ENCODE results near the gene HMHB1. TPM values are rescaled to one million over a fixed set of nuclear protein-coding genes. Genes with fewer than 3 reads are reported as not detected.

The HMHB1 gene
- total RNA-seq, 2 experiments from 2014 or later: not detected

DNA sequence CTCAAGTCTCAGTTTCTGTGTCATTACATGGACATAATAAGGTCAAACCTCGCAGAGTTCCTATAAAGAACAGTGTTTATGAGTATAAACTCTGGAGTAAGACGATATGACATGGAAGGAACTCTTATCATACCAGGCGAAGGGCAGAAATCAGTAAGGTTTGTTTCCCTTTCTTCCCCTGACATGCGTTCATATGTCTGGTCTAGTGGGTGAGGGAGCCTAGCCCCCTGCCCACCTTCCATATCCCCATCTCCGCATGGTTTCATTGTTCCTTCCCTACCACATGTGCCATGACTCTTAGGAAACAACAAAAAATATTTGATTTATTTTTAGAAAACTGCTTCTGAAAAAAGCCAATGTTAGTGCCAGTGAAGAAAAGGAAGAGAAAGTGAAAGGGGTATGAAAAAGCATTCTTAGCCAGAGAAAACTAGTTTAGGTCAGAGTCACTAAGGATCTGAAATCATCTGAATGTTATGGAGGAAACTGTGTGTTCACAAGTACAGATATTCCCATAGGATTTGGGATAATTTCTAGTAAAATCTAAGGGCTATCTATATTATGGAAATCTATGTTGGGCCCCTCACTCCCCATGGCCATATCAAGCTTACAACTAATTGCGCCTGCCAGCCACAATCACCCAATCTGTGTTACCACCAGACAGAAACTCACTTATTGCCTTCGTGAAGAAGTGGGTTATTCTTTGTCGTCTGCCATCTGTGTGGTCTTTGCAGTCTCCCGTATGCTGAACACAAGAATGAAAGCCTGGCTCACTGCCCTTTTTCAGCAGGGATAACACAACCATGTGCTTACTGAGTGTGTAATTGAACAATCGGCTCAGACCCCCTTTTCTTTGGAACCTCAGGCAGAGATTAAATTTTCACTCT, 19.9 kb upstream of the HMHB1 start:
- Histone ChIP-seq H4K20me1 (ENCODE audit: insufficient read depth, low read length) (no peaks in the 10 kb centered on the region), H3K79me2 (ENCODE audit: insufficient read depth, low read depth, low read length) (no peaks in the 10 kb centered on the region), H3K4me2 (ENCODE audit: low read length) (peak overlapping the region; percentile 31), H3K27ac (ENCODE audit: low read depth, low read length, poor library complexity, severe bottlenecking) (no peak overlapping the region), H3K9me3 (ENCODE audit: low read length) (no peaks in the 10 kb centered on the region), H3K36me3 (ENCODE audit: insufficient read depth, low read length) (no peaks in the 10 kb centered on the region), H3K4me1 (ENCODE audit: insufficient read depth, low read length, poor library complexity, severe bottlenecking) (peaks cover 5% of the 10 kb centered on the region), H3K9me2 (ENCODE audit: insufficient read depth, low read length) (no peaks in the 10 kb centered on the region), H3K4me3 (ENCODE audit: low read depth, low read length, poor library complexity, severe bottlenecking) (no peak overlapping the region), H2AFZ (ENCODE audit: low read length) (0 out of 2 replicates have a peak overlapping the region, but pooled peaks have one; percentile 12)
- ChIA-PET POLR2A (no interaction called here), CTCF (ENCODE audit: unreplicated experiment) (no interaction called here)
- TF ChIP-seq EZH2phosphoT487 (IDR thresholded peaks at IDR 0.05; ENCODE audit: borderline replicate concordance, low read depth, low read length): no peak
- TF ChIP-seq, protein P1, sequence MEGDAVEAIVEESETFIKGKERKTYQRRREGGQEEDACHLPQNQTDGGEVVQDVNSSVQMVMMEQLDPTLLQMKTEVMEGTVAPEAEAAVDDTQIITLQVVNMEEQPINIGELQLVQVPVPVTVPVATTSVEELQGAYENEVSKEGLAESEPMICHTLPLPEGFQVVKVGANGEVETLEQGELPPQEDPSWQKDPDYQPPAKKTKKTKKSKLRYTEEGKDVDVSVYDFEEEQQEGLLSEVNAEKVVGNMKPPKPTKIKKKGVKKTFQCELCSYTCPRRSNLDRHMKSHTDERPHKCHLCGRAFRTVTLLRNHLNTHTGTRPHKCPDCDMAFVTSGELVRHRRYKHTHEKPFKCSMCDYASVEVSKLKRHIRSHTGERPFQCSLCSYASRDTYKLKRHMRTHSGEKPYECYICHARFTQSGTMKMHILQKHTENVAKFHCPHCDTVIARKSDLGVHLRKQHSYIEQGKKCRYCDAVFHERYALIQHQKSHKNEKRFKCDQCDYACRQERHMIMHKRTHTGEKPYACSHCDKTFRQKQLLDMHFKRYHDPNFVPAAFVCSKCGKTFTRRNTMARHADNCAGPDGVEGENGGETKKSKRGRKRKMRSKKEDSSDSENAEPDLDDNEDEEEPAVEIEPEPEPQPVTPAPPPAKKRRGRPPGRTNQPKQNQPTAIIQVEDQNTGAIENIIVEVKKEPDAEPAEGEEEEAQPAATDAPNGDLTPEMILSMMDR (conservative IDR thresholded peaks at IDR 0.05; ENCODE audit: low read length): no peak
- BruUV-seq (replicated peaks): no TSS peak
- intact Hi-C loops (cut with micrococcal nuclease; ENCODE audit: unreplicated experiment): no loop called here
- no peak for DNase-seq (ENCODE audit: low spot score)

DNA sequence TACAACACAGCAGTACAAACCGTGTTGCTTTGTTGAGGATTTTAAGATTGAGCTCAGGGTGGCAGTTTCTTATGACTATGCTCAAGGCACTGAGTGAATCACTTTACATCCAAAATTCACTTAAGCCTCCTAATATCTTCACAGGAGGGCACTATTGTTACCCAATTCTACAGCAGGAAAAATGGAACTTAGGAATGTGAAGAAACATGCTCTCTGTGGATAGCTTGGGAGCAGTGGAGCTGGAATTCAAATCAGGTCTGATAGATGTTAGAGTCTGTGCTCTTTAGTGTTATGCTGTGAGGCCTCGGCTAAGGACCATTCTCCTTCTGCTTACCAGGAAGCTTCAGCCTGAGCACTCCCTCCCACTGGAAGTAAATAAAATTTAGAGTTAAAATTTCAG, 18.7 kb upstream of the HMHB1 start:
- no peaks in the 10 kb centered on the region for H4K20me1 ChIP-seq (ENCODE audit: insufficient read depth, low read length)
- ChIA-PET POLR2A (no interaction called here), CTCF (ENCODE audit: unreplicated experiment) (no interaction called here)
- no TSS peak for BruUV-seq (replicated peaks)
- no peak overlapping the region for H2AFZ ChIP-seq (ENCODE audit: low read length)
- no peak for DNase-seq (ENCODE audit: low spot score)
- no peak overlapping the region for H3K4me3 ChIP-seq (ENCODE audit: low read depth, low read length, poor library complexity, severe bottlenecking)
- H3K27ac ChIP-seq (ENCODE audit: low read depth, low read length, poor library complexity, severe bottlenecking): no peak overlapping the region
- peaks cover 5% of the 10 kb centered on the region for H3K4me1 ChIP-seq (ENCODE audit: insufficient read depth, low read length, poor library complexity, severe bottlenecking)
- no peaks in the 10 kb centered on the region for H3K9me2 ChIP-seq (ENCODE audit: insufficient read depth, low read length)
- H3K36me3 ChIP-seq (ENCODE audit: insufficient read depth, low read length): no peaks in the 10 kb centered on the region
- no peak overlapping the region for H3K4me2 ChIP-seq (ENCODE audit: low read length)
- H3K9me3 ChIP-seq (ENCODE audit: low read length): no peaks in the 10 kb centered on the region
- intact Hi-C loops (cut with micrococcal nuclease; ENCODE audit: unreplicated experiment): no loop called here
- no peaks in the 10 kb centered on the region for H3K79me2 ChIP-seq (ENCODE audit: insufficient read depth, low read depth, low read length)
- no peak for TF ChIP-seq EZH2phosphoT487 (IDR thresholded peaks at IDR 0.05; ENCODE audit: borderline replicate concordance, low read depth, low read length)
- TF ChIP-seq, protein P1 (conservative IDR thresholded peaks at IDR 0.05; ENCODE audit: low read length): no peak

DNA sequence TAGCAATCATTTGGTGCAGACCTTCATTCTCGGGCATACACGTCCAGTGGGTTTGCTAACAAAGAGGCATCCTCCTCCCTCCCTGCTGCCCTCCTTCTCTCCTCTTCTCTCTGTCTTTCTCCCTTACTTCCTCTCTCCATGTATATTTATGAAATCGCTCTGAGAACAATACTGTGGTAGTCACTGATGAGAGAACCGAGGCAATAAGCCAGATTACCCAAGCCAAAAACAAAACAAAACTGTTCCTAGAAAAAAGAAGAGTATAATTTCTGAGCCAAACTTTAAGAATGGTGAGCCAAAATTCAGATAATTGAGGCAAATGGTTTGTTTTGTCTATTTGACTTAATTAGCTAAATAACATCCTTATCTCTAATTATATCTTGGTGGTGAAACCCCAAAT, 15.8 kb upstream of the HMHB1 start:
- Histone ChIP-seq H3K79me2 (ENCODE audit: insufficient read depth, low read depth, low read length) (no peaks in the 10 kb centered on the region), H3K4me1 (ENCODE audit: insufficient read depth, low read length, poor library complexity, severe bottlenecking) (peaks cover 5% of the 10 kb centered on the region), H3K27ac (ENCODE audit: low read depth, low read length, poor library complexity, severe bottlenecking) (no peak overlapping the region), H3K4me2 (ENCODE audit: low read length) (no peak overlapping the region), H3K9me3 (ENCODE audit: low read length) (no peaks in the 10 kb centered on the region), H3K9me2 (ENCODE audit: insufficient read depth, low read length) (no peaks in the 10 kb centered on the region), H3K4me3 (ENCODE audit: low read depth, low read length, poor library complexity, severe bottlenecking) (no peak overlapping the region), H3K36me3 (ENCODE audit: insufficient read depth, low read length) (no peaks in the 10 kb centered on the region), H2AFZ (ENCODE audit: low read length) (no peak overlapping the region), H4K20me1 (ENCODE audit: insufficient read depth, low read length) (no peaks in the 10 kb centered on the region)
- no TSS peak for BruUV-seq (replicated peaks)
- no peak for DNase-seq (ENCODE audit: low spot score)
- POLR2A ChIA-PET: interaction anchor here (1.0 kb wide), 1 partner anchor 22 kb away, joined by 3 read pairs; no protein-coding TSS in a partner anchor
- TF ChIP-seq, protein P1 (conservative IDR thresholded peaks at IDR 0.05; ENCODE audit: low read length): no peak
- no peak for TF ChIP-seq EZH2phosphoT487 (IDR thresholded peaks at IDR 0.05; ENCODE audit: borderline replicate concordance, low read depth, low read length)
- intact Hi-C loops (cut with micrococcal nuclease; ENCODE audit: unreplicated experiment): no loop called here
- CTCF ChIA-PET (ENCODE audit: unreplicated experiment): no interaction called here

Measured in OCI-LY7 (cell line).